AG10803 (cell line): ENCODE measurements around the gene CFAP221.

Experiments used
- DNase-seq: peaks from one replicate; pipeline ENCODE4 v3.0.0; 2010; ENCODE audit warnings: low read depth
- H3K4me3 ChIP-seq: 2 replicates; pipeline ENCODE4 v1.5.1; 2011; ENCODE audit warnings: mild to moderate bottlenecking, low read length, control low read depth
- TF ChIP-seq, protein P1 (sequence below): conservative IDR thresholded peaks from 2 replicates; pipeline ENCODE4 v1.5.1; 2011; ENCODE audit warnings: mild to moderate bottlenecking, low read length, control low read depth, inconsistent platforms

Gene CFAP221

DNA sequence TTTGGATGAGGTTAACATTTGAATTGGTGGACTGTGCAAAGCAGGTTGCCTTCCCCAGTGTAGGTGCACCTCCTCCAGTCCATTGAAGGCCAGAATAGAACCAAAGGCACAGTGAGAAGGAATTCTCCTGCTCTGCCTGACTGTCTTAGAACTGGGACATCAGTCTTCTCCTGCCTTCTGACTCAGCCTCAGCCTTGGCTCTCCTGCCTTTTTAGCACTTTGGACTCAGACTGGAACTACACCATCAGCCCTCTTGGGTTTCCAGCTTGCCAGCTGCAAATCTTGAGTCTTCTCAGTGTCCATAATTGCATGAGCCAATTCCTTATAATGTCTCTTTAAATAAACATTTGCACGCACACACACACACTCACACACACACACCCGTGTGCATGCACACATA is 126.8 kb downstream of the CFAP221 start:
- no peak overlapping the region for H3K4me3 ChIP-seq
- DNase-seq: no peak
- TF ChIP-seq, protein P1, sequence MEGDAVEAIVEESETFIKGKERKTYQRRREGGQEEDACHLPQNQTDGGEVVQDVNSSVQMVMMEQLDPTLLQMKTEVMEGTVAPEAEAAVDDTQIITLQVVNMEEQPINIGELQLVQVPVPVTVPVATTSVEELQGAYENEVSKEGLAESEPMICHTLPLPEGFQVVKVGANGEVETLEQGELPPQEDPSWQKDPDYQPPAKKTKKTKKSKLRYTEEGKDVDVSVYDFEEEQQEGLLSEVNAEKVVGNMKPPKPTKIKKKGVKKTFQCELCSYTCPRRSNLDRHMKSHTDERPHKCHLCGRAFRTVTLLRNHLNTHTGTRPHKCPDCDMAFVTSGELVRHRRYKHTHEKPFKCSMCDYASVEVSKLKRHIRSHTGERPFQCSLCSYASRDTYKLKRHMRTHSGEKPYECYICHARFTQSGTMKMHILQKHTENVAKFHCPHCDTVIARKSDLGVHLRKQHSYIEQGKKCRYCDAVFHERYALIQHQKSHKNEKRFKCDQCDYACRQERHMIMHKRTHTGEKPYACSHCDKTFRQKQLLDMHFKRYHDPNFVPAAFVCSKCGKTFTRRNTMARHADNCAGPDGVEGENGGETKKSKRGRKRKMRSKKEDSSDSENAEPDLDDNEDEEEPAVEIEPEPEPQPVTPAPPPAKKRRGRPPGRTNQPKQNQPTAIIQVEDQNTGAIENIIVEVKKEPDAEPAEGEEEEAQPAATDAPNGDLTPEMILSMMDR: no peak

DNA sequence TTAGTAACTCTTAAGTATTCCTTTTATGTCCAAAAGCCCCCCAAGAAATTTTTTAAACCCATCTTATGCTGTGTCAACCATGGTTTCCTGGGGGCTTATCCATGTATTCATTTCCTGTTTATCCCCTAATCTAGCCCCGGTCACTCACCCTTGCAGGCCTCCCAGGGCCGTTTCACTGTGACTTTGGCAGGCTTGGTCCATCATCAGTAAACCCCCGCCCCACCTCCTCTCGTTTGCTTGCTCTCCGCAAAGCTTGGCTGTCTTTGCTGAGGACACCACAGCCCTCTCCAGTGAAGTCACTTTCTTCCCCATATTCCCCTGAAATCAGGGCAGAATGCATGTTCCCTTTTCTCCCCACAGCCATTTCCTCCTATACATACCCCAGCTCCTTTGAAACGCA is 127.5 kb downstream of the CFAP221 start:
- TF ChIP-seq, protein P1: no peak
- no peak for DNase-seq
- H3K4me3 ChIP-seq: no peak overlapping the region

DNA sequence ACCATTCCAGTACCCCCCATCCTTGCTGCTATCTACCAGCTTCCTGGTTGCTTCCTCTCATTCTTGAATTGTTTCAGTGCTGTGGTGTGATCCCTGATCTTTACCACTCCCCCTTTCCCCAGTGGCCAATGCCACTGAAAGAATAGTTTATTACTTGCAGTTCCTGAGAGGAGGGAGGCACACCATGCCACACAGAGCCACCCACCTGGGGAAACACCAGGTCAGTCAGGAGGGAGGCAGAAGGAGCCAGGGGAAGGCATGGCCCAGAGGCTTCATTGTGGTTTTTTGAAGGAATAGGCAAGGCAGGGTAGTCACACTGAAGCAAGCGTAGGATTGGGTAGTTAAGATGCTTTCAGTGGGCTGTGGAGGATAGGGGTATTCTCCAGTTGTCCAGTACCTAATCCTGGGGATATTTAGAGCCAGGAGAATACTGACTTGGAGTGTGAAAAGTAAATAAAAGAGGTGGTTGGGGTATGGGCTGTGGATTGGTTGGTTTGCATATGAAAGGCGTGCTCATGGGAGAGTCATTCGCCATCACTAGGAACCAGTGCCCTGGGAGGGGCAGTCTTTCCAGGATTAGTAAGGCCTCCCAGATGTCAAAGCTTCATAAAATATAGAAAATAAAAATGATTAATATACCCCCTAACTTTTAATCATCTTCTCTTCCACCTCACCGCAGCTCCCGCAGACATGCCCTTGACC is 128.1 kb downstream of the CFAP221 start:
- no peak overlapping the region for H3K4me3 ChIP-seq
- TF ChIP-seq, protein P1: no peak
- DNase-seq: no peak

DNA sequence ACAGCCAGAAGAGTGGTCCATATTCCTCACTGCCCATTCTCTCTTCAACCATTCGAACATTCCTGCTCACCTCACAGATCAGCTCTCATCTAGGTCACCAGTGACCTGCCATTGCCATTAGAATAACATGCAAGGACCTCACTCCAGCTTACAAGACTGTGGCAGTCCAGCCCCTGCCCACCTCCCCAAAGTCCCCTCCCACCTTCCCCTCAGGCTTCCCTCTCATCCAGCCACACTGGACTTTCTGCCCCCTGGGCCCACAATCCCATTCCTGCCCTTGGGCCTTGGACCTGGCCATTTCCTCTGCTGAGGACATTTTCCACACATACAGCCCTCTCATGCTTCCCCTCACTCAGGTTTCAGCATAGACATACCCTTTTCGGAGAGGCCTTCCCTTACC is 129.5 kb downstream of the CFAP221 start:
- TF ChIP-seq, protein P1: no peak
- H3K4me3 ChIP-seq: no peak overlapping the region
- no peak for DNase-seq

DNA sequence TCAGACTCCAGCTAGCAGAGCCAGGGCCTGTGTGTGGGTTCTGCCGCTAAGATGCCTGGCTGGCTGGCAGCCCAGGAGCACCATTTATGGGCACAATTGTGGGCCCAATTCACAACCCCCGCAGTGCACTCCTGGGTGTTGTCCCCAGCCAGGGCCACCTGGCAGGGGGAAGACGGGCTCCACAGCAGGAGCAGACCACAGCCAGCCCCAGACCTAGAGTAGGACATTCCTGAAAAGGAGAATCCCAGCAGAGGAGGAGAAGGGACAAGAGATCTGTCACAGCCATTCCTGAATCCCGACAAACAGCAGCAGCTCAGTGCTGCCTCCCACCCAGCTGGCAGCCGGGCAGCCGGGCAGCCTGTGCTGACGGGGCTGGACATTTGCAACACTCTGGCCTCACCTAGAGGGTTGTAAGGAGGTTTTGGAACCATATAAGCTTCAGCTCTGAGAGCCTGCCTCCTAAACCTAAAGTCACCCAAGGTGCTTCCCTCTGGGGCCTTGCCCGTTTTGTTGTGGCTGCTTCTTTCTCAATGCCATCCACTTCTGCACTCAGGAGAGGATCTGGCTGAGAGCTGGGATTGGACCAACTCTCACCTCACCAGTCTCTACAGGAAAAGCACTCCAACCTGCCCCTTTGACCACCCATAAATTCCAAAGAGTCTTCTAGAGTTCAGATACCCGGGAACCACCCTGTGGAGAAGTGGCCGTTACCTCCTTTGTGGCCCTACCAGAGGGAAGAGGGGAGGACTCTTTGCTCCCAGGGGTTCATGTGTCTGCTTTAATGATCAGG is 130.7 kb downstream of the CFAP221 start:
- TF ChIP-seq, protein P1: no peak
- no peak for DNase-seq
- no peak overlapping the region for H3K4me3 ChIP-seq

DNA sequence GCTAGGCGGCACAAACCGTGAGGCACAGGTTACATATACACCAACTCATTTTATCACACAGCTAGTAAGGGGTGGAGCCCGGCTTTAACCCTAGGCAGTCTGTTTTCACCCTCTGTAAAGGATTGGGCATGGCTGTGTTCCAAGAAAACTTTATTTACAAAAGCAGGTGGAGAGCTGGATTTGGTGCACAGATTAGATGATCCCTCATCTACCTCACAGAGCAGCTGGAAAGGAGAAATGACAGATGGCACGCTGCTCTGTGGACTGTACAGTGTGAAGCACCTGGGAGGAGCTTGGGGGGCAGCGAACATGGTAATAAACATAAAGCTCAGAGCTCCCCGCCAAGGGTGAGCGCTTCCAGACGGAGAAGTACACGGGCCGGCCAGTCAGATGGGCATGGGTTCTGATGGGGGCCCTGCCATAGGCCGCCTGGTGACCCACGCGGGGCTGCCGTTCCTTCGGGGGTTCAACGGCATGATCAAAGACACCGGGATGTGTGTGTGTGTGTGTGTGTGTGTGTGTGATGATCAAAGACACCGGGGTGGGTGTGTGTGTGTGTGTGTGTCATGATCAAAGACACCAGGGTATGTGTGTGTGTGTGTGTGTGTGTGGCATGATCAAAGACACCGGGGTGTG is 133.9 kb downstream of the CFAP221 start:
- TF ChIP-seq, protein P1: no peak
- no peak overlapping the region for H3K4me3 ChIP-seq
- DNase-seq: no peak

DNA sequence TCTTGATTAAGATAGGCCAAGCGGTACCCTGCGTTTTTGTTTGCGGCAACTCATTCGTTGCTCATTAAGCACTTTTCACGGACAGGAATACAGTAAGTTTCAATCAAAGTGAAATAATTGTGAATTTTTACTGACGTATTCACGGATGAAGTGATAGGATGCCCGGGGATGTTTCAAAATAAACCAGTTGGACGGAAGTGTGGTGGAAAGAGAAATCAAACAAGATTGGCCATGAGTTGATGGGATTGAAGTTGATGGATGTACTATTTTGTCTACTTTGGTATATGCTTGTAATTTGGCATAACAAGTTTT is 135.2 kb downstream of the CFAP221 start:
- no peak for DNase-seq
- TF ChIP-seq, protein P1: no peak

More for the DNA sequence above, 135.2 kb downstream of the CFAP221 start:
- H3K4me3 ChIP-seq: peak overlapping the region; percentile 94
